Activated CD8-positive, alpha-beta T cell treated with anti-CD3 and anti-CD28 coated beads, Interleukin-2, amount 10 ng/mL, durations not matched to agents 7 days and 5 days (primary cell): ENCODE results near the gene PNPLA2. TPM values are rescaled to one million over a fixed set of nuclear protein-coding genes. Genes with fewer than 3 reads are reported as not detected.

ENCODE experiments used
- ATAC-seq: fragments of 150-1000 bp; cut with Tn5 transposase; one replicate; pipeline ENCODE4 v1.10.0; 2021; ENCODE audit warnings: moderate library complexity
- CTCF ChIA-PET: fragments of 350-600 bp; sonication (Branson Sonifier 250); formaldehyde crosslinking; loops from one replicate; lab custom pipeline; 2021; ENCODE audit warnings: antibody characterized with exemption; lab: Charles Lee
- POLR2A ChIA-PET: fragments of 350-600 bp; sonication (Branson Sonifier 250); formaldehyde crosslinking; loops from one replicate; lab custom pipeline; 2021; ENCODE audit warnings: antibody characterized with exemption; lab: Charles Lee
- DNase-seq: peaks from one replicate; pipeline ENCODE4 v3.0.0-alpha.2; 2020
- H3K27ac Mint-ChIP-seq: one replicate; pipeline ENCODE4 v1.8.0; 2021; ENCODE audit warnings: mild to moderate bottlenecking, mixed read lengths
- H3K27me3 Mint-ChIP-seq: one replicate; pipeline ENCODE4 v1.8.0; 2021; ENCODE audit warnings: low read depth, mixed read lengths
- H3K36me3 Mint-ChIP-seq: one replicate; pipeline ENCODE4 v1.8.0; 2021; ENCODE audit warnings: low read depth, mixed read lengths
- H3K4me1 Mint-ChIP-seq: one replicate; pipeline ENCODE4 v1.8.0; 2021; ENCODE audit warnings: low read depth, mixed read lengths
- H3K4me3 Mint-ChIP-seq: one replicate; pipeline ENCODE4 v1.8.0; 2021; ENCODE audit warnings: mild to moderate bottlenecking, mixed read lengths
- H3K9me3 Mint-ChIP-seq: one replicate; pipeline ENCODE4 v1.8.0; 2022; ENCODE audit warnings: mixed read lengths; ENCODE audit not compliant: insufficient read depth
- total RNA-seq, 2 experiments: library from RNA; stranded (reverse); gene quantifications; one replicate each; pipeline ENCODE4 v1.2.3, GENCODE V29; 2021

Gene PNPLA2
- total RNA-seq, 2 experiments from 2014 or later: 67.3 to 76.6 TPM

- H3K27ac Mint-ChIP-seq: no peak overlapping the region
- ChIA-PET POLR2A (interaction anchor here (0.6 to 6.0 kb wide), 6 partner anchors 11 to 109 kb away, joined by 3 to 31 read pairs (median 4); partner anchors contain the start of genes PNPLA2, POLR2L, RPLP2 and TSPAN4), CTCF (interaction anchor here (2.3 kb wide), 1 partner anchor 10 kb away, joined by 8 read pairs; no protein-coding TSS in a partner anchor)
- peaks cover 36% of the 10 kb centered on the region for H3K27me3 Mint-ChIP-seq
- H3K36me3 Mint-ChIP-seq: peaks cover 3% of the 10 kb centered on the region
- H3K4me1 Mint-ChIP-seq: peaks cover 62% of the 10 kb centered on the region
- H3K4me3 Mint-ChIP-seq: peak overlapping the region; percentile 56
- H3K9me3 Mint-ChIP-seq: no peaks in the 10 kb centered on the region
- DNase-seq: peak; percentile 82
- ATAC-seq: peak; percentile 59
Observed at GRCh38 chr11:830295-831117, 11.8 kb downstream of the PNPLA2 start.

- H3K4me1 Mint-ChIP-seq: peaks cover 61% of the 10 kb centered on the region
- peaks cover 36% of the 10 kb centered on the region for H3K27me3 Mint-ChIP-seq
- no peak overlapping the region for H3K4me3 Mint-ChIP-seq
- ChIA-PET CTCF (interaction anchor here (1.9 to 2.3 kb wide), 2 partner anchors 10 to 12 kb away, joined by 8 to 9 read pairs; no protein-coding TSS in a partner anchor), POLR2A (interaction anchor here (0.5 to 6.0 kb wide), 5 partner anchors 9 to 136 kb away, joined by 3 to 31 read pairs (median 5); partner anchors contain the start of genes DEAF1, PNPLA2, TMEM80 and TSPAN4)
- peaks cover 2% of the 10 kb centered on the region for H3K36me3 Mint-ChIP-seq
- DNase-seq: no peak
- H3K27ac Mint-ChIP-seq: no peak overlapping the region
- ATAC-seq: no peak
- no peaks in the 10 kb centered on the region for H3K9me3 Mint-ChIP-seq
Observed at GRCh38 chr11:831118-831864, 12.6 kb downstream of the PNPLA2 start.

GRCh38 chr11:831961-832528, 13.3 kb downstream of the PNPLA2 start:
- no peak overlapping the region for H3K27ac Mint-ChIP-seq
- DNase-seq: no peak
- peaks cover 2% of the 10 kb centered on the region for H3K36me3 Mint-ChIP-seq
- H3K4me1 Mint-ChIP-seq: peaks cover 57% of the 10 kb centered on the region
- ChIA-PET POLR2A (interaction anchor here (0.8 to 6.0 kb wide), 3 partner anchors 8 to 13 kb away, joined by 3 to 31 read pairs (median 11); partner anchors contain the start of genes PNPLA2 and TSPAN4), CTCF (interaction anchor here (0.8 to 2.3 kb wide), 6 partner anchors 9 to 23 kb away, joined by 3 to 9 read pairs (median 4); partner anchors contain the start of genes RPLP2 and TSPAN4)
- H3K9me3 Mint-ChIP-seq: no peaks in the 10 kb centered on the region
- peaks cover 36% of the 10 kb centered on the region for H3K27me3 Mint-ChIP-seq
- peak overlapping the region; percentile 15 for H3K4me3 Mint-ChIP-seq
- ATAC-seq: no peak

GRCh38 chr11:832529-833113, 13.9 kb downstream of the PNPLA2 start, which contains the start of gene CD151:
Gene CD151, plus strand, starts transcription at chr11:832952. Its CDS starts 3,118 bp downstream, at chr11:836070.
- no peaks in the 10 kb centered on the region for H3K9me3 Mint-ChIP-seq
- H3K4me3 Mint-ChIP-seq: peak within 1 kb of the TSS; percentile 42
- ChIA-PET CTCF (interaction anchor here (0.8 to 2.3 kb wide), 6 partner anchors 8 to 23 kb away, joined by 3 to 9 read pairs (median 4); partner anchors contain the start of genes RPLP2 and TSPAN4), POLR2A (interaction anchor here (0.8 to 6.0 kb wide), 3 partner anchors 10 to 13 kb away, joined by 3 to 31 read pairs (median 11); partner anchors contain the start of genes PNPLA2 and TSPAN4)
- peaks cover 54% of the 10 kb centered on the region for H3K4me1 Mint-ChIP-seq
- peak; percentile 58 for DNase-seq
- H3K27ac Mint-ChIP-seq: no peak within 1 kb of the TSS
- H3K27me3 Mint-ChIP-seq: peaks cover 34% of the 10 kb centered on the region
- peak; percentile 55 for ATAC-seq
- H3K36me3 Mint-ChIP-seq: peaks cover under 1% of the 10 kb centered on the region

- CTCF ChIA-PET: interaction anchor here (1.1 to 1.9 kb wide), 4 partner anchors 10 to 24 kb away, joined by 3 to 9 read pairs (median 4); partner anchors contain the start of genes RPLP2 and TSPAN4
- POLR2A ChIA-PET: interaction anchor here (0.8 to 6.0 kb wide), 3 partner anchors 10 to 14 kb away, joined by 3 to 31 read pairs (median 11); partner anchors contain the start of genes PNPLA2 and TSPAN4
- no peak overlapping the region for H3K27ac Mint-ChIP-seq
- peak overlapping the region; percentile 42 for H3K4me3 Mint-ChIP-seq
- DNase-seq (peak; percentile 43), ATAC-seq (peak; percentile 36)
- peaks cover 48% of the 10 kb centered on the region for H3K4me1 Mint-ChIP-seq
- peaks cover 4% of the 10 kb centered on the region for H3K36me3 Mint-ChIP-seq
- H3K27me3 Mint-ChIP-seq: peaks cover 30% of the 10 kb centered on the region
- H3K9me3 Mint-ChIP-seq: no peaks in the 10 kb centered on the region
Observed at GRCh38 chr11:833114-833791, 14.5 kb downstream of the PNPLA2 start.

GRCh38 chr11:833849-834311, 15.2 kb downstream of the PNPLA2 start:
- CTCF ChIA-PET: no interaction called here
- Mint-ChIP-seq H3K4me3 (peak overlapping the region; percentile 42), H3K4me1 (peaks cover 42% of the 10 kb centered on the region), H3K27ac (no peak overlapping the region), H3K36me3 (peaks cover 5% of the 10 kb centered on the region), H3K9me3 (no peaks in the 10 kb centered on the region), H3K27me3 (peaks cover 24% of the 10 kb centered on the region)
- POLR2A ChIA-PET: interaction anchor here (1.0 to 1.5 kb wide), 2 partner anchors 9 to 10 kb away, joined by 3 to 5 read pairs; partner anchors contain the start of gene TSPAN4
- ATAC-seq (no peak), DNase-seq (no peak)

GRCh38 chr11:834371-835316, 15.9 kb downstream of the PNPLA2 start:
- CTCF ChIA-PET: no interaction called here

GRCh38 chr11:836274-836673, 17.6 kb downstream of the PNPLA2 start:
- ATAC-seq (no peak), DNase-seq (no peak)
- Mint-ChIP-seq H3K36me3 (peaks cover 14% of the 10 kb centered on the region), H3K27me3 (peaks cover 12% of the 10 kb centered on the region), H3K9me3 (no peaks in the 10 kb centered on the region), H3K27ac (no peak overlapping the region), H3K4me1 (peaks cover 36% of the 10 kb centered on the region), H3K4me3 (no peak overlapping the region)
- CTCF ChIA-PET: no interaction called here
- POLR2A ChIA-PET: no interaction called here

More at GRCh38 chr11:834371-835316, 15.9 kb downstream of the PNPLA2 start:
- POLR2A ChIA-PET: interaction anchor here (1.0 to 1.5 kb wide), 2 partner anchors 8 to 9 kb away, joined by 3 to 5 read pairs; partner anchors contain the start of gene TSPAN4
- DNase-seq (no peak), ATAC-seq (no peak)
- peaks cover 18% of the 10 kb centered on the region for H3K27me3 Mint-ChIP-seq
- H3K27ac Mint-ChIP-seq: no peak overlapping the region
- peaks cover 7% of the 10 kb centered on the region for H3K36me3 Mint-ChIP-seq
- H3K9me3 Mint-ChIP-seq: no peaks in the 10 kb centered on the region
- peaks cover 34% of the 10 kb centered on the region for H3K4me1 Mint-ChIP-seq
- H3K4me3 Mint-ChIP-seq: no peak overlapping the region

GRCh38 chr11:836700-837099, 18.0 kb downstream of the PNPLA2 start:
- peaks cover 34% of the 10 kb centered on the region for H3K4me1 Mint-ChIP-seq
- CTCF ChIA-PET: no interaction called here
- POLR2A ChIA-PET: interaction anchor here (0.6 kb wide), 1 partner anchor 867 kb away, joined by 3 read pairs; no protein-coding TSS in a partner anchor
- H3K4me3 Mint-ChIP-seq: no peak overlapping the region
- no peaks in the 10 kb centered on the region for H3K9me3 Mint-ChIP-seq
- H3K36me3 Mint-ChIP-seq: peaks cover 14% of the 10 kb centered on the region
- ATAC-seq: no peak
- DNase-seq: no peak
- peaks cover 8% of the 10 kb centered on the region for H3K27me3 Mint-ChIP-seq
- no peak overlapping the region for H3K27ac Mint-ChIP-seq
